ENCODE measurements around the gene PARD3B.

DNA sequence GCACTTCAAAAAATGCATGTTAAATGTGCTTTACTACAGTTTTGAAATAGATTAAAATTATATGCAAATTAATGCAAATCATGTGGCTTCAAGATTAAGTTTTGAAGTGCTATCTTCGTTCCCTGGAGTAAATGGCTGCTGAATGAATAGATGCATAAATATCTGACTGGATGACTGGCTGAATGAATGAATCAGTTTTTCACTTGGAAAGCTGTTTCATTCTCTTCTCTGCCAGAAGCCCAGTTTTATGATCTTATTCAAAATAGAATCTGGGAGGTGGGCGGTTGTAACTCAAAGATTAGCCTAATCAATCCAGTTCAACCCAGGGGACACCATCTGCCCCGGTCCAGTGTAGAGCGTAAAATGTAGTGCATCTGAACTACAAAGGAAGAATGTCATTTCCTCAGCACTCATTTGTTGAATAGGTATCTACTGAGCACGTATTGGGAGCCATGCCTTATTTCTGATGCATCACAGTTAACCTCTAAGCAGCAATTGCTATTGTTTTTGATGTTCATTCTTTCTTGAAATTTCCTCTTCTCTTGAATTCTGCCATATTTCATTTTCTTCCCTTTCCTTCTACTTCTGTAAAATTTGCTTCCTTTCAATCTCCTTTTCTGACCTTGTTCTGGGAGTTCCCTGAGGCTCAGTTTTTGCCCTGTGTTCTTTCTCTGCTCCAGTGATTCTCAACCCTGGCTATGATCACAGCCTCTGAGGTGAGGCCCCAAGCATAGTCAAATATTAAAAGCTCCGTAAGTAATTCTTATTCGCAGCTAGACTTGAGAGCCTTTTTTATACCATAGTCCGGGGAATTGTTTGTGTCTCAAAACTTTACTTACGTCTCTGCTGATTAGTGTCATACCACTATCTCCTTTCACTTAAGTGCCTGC, 282.7 kb downstream of the PARD3B start:
- TF ChIP-seq EZH2 (IDR thresholded peaks at IDR 0.05; ENCODE audit: low read depth, unreplicated experiment): no peak
- TF ChIP-seq CREB1 (CRISPR knock-in tag; IDR thresholded peaks at IDR 0.05; ENCODE audit: low read depth): no peak
- TF ChIP-seq EZH2phosphoT487 (IDR thresholded peaks at IDR 0.05; ENCODE audit: unreplicated experiment): no peak
- TF ChIP-seq, protein P1, sequence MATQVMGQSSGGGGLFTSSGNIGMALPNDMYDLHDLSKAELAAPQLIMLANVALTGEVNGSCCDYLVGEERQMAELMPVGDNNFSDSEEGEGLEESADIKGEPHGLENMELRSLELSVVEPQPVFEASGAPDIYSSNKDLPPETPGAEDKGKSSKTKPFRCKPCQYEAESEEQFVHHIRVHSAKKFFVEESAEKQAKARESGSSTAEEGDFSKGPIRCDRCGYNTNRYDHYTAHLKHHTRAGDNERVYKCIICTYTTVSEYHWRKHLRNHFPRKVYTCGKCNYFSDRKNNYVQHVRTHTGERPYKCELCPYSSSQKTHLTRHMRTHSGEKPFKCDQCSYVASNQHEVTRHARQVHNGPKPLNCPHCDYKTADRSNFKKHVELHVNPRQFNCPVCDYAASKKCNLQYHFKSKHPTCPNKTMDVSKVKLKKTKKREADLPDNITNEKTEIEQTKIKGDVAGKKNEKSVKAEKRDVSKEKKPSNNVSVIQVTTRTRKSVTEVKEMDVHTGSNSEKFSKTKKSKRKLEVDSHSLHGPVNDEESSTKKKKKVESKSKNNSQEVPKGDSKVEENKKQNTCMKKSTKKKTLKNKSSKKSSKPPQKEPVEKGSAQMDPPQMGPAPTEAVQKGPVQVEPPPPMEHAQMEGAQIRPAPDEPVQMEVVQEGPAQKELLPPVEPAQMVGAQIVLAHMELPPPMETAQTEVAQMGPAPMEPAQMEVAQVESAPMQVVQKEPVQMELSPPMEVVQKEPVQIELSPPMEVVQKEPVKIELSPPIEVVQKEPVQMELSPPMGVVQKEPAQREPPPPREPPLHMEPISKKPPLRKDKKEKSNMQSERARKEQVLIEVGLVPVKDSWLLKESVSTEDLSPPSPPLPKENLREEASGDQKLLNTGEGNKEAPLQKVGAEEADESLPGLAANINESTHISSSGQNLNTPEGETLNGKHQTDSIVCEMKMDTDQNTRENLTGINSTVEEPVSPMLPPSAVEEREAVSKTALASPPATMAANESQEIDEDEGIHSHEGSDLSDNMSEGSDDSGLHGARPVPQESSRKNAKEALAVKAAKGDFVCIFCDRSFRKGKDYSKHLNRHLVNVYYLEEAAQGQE (IDR thresholded peaks at IDR 0.05; ENCODE audit: unreplicated experiment): no peak
- TF ChIP-seq, protein P2, sequence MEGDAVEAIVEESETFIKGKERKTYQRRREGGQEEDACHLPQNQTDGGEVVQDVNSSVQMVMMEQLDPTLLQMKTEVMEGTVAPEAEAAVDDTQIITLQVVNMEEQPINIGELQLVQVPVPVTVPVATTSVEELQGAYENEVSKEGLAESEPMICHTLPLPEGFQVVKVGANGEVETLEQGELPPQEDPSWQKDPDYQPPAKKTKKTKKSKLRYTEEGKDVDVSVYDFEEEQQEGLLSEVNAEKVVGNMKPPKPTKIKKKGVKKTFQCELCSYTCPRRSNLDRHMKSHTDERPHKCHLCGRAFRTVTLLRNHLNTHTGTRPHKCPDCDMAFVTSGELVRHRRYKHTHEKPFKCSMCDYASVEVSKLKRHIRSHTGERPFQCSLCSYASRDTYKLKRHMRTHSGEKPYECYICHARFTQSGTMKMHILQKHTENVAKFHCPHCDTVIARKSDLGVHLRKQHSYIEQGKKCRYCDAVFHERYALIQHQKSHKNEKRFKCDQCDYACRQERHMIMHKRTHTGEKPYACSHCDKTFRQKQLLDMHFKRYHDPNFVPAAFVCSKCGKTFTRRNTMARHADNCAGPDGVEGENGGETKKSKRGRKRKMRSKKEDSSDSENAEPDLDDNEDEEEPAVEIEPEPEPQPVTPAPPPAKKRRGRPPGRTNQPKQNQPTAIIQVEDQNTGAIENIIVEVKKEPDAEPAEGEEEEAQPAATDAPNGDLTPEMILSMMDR (conservative IDR thresholded peaks at IDR 0.05; ENCODE audit: low read depth in 2 of 2): no peak
- TF ChIP-seq ZNF331 (CRISPR knock-in tag; IDR thresholded peaks at IDR 0.05; ENCODE audit: low read depth): no peak
- TF ChIP-seq POLR2AphosphoS5 (IDR thresholded peaks at IDR 0.05; ENCODE audit: low read depth): no peak
